ENCODE measurements around the gene SCAMP5.

Gene SCAMP5

GRCh38 chr15:75063338-75063737 lies 68.0 kb downstream of the SCAMP5 start:
- TF ChIP-seq, protein P1, sequence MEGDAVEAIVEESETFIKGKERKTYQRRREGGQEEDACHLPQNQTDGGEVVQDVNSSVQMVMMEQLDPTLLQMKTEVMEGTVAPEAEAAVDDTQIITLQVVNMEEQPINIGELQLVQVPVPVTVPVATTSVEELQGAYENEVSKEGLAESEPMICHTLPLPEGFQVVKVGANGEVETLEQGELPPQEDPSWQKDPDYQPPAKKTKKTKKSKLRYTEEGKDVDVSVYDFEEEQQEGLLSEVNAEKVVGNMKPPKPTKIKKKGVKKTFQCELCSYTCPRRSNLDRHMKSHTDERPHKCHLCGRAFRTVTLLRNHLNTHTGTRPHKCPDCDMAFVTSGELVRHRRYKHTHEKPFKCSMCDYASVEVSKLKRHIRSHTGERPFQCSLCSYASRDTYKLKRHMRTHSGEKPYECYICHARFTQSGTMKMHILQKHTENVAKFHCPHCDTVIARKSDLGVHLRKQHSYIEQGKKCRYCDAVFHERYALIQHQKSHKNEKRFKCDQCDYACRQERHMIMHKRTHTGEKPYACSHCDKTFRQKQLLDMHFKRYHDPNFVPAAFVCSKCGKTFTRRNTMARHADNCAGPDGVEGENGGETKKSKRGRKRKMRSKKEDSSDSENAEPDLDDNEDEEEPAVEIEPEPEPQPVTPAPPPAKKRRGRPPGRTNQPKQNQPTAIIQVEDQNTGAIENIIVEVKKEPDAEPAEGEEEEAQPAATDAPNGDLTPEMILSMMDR (conservative IDR thresholded peaks at IDR 0.05; ENCODE audit: control insufficient read depth, insufficient read depth, low read depth, low read length) = no peak
- peak; percentile 82 for DNase-seq (ENCODE audit: low read depth)
- no peak overlapping the region for H3K4me3 ChIP-seq (ENCODE audit: control insufficient read depth, low read depth, low read length)

GRCh38 chr15:75063889-75064288 lies 68.5 kb downstream of the SCAMP5 start:
- TF ChIP-seq, protein P1 (conservative IDR thresholded peaks at IDR 0.05; ENCODE audit: control insufficient read depth, insufficient read depth, low read depth, low read length) = no peak
- no peak for DNase-seq (ENCODE audit: low read depth)
- H3K4me3 ChIP-seq (ENCODE audit: control insufficient read depth, low read depth, low read length) = no peak overlapping the region

GRCh38 chr15:75064846-75065245 lies 69.5 kb downstream of the SCAMP5 start:
- TF ChIP-seq, protein P1 (conservative IDR thresholded peaks at IDR 0.05; ENCODE audit: control insufficient read depth, insufficient read depth, low read depth, low read length) = no peak
- no peak for DNase-seq (ENCODE audit: low read depth)
- no peak overlapping the region for H3K4me3 ChIP-seq (ENCODE audit: control insufficient read depth, low read depth, low read length)

DNA sequence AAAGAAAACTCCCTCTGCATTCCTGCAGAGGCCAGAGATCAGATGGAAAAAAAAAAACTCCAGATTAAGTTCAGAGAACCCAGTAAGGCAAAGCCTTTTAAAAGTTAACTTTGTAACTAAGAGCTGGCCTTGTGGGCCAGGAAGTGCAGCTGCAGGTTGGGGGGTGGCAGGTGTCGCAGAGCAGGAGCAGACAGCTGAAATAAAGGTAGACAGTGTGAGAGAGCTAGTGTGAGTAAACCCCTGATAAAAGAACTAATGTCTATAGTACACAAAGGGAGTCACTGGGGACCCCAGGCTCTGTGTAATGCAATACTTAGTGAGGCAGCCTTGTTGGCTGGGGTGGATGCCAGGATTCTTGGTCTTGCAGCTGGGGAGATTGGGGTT lies 70.1 kb downstream of the SCAMP5 start:
- TF ChIP-seq, protein P1 (conservative IDR thresholded peaks at IDR 0.05; ENCODE audit: control insufficient read depth, insufficient read depth, low read depth, low read length) = no peak
- peak; percentile 42 for DNase-seq (ENCODE audit: low read depth)
- H3K4me3 ChIP-seq (ENCODE audit: control insufficient read depth, low read depth, low read length) = no peak overlapping the region

DNA sequence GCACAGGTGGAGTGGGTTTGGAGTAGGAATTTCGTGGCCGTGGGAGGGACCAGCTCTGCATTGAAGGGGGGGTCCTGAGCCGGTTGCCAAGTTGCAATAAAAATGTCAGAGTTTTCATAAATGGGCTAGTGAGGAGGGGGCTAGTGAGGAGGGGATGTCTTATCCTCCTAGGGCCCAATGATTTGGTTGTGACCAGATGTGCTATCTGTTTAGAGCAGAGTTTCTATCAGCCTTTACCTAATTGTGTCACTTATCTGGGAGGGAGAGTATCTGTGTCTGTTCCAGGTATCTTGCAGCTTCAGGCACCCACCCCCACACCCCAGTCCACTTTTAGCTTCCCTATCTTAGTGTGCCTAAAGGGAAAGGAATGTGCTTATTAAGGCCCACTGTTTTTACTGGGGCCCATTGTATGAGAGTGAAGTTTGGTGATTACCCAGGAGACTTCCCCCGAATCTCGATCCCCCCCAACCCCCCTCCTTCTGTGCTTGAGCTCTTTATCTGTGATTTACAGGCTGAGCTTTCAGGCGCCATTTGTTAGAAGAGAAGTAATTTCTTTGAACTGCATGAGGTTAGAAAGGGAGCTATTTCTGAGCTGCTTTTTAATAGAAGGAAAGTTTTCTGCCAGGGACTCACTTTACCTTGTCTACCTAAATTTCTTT lies 70.6 kb downstream of the SCAMP5 start:
- TF ChIP-seq, protein P1 (conservative IDR thresholded peaks at IDR 0.05; ENCODE audit: control insufficient read depth, insufficient read depth, low read depth, low read length) = no peak
- no peak for DNase-seq (ENCODE audit: low read depth)

DNA sequence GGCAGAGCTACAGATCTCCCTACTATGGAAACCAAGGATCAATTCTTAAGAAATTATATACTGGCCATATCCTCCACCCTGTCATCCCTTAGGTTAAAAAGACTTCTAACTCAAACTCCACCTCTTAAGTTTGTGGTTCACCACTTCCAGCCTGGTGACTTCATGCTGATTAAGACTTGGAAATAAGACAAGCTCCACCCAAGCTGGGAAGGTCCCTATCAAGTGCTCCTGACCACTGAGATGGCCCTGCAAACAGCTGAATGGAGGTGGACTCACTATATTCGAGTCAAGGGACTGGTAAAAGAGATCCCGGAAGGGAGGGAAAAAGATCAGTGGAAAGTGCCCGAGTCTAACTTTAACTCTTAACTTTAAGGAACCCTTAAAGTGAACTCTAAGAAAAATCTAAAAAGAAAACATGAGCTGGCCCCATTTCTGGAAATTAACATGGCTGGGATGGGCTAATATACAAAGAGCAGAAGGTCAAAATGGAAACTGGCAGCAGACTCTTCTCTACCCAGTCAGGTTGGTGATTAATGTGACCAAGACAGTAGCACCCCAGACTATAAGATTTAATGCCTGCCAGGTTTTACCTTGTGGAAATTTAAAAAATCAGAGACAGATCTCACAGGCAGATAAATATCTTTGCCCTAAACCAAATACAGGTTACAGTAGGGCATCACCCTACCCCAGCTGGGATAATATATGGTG lies 71.9 kb downstream of the SCAMP5 start:
- peak; percentile 86 for DNase-seq (ENCODE audit: low read depth)
- TF ChIP-seq, protein P1 (conservative IDR thresholded peaks at IDR 0.05; ENCODE audit: control insufficient read depth, insufficient read depth, low read depth, low read length) = no peak
- H3K4me3 ChIP-seq (ENCODE audit: control insufficient read depth, low read depth, low read length) = no peak overlapping the region

More for the DNA sequence above, 70.6 kb downstream of the SCAMP5 start:
- no peak overlapping the region for H3K4me3 ChIP-seq (ENCODE audit: control insufficient read depth, low read depth, low read length)
